ENCODE data around the gene MAMDC2.

DNA sequence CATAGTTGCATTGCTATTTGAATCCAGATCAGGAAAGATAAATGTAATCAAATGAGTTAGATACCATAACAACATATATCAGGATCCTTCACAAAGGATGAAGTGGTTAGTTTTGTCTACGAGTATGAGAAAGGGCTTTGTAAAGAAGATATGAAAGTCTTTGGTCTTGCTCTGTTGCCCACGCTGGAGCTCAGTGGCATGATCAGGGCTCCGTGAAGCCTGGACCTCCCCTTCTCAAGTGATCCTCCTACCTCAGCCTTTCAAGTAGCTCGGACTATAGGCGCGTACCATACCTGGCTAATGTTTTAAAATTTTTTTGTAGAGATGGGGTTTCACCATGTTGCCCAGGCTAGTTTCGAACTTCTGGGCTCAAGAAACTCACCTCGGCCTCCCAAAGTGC is 217.0 kb downstream of the MAMDC2 start:
- TF ChIP-seq, protein P1, sequence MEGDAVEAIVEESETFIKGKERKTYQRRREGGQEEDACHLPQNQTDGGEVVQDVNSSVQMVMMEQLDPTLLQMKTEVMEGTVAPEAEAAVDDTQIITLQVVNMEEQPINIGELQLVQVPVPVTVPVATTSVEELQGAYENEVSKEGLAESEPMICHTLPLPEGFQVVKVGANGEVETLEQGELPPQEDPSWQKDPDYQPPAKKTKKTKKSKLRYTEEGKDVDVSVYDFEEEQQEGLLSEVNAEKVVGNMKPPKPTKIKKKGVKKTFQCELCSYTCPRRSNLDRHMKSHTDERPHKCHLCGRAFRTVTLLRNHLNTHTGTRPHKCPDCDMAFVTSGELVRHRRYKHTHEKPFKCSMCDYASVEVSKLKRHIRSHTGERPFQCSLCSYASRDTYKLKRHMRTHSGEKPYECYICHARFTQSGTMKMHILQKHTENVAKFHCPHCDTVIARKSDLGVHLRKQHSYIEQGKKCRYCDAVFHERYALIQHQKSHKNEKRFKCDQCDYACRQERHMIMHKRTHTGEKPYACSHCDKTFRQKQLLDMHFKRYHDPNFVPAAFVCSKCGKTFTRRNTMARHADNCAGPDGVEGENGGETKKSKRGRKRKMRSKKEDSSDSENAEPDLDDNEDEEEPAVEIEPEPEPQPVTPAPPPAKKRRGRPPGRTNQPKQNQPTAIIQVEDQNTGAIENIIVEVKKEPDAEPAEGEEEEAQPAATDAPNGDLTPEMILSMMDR (IDR thresholded peaks at IDR 0.05 in 4 of 5, conservative IDR thresholded peaks at IDR 0.05 in 1 of 5), result no peak
- no peak for TF ChIP-seq POLR2A (IDR thresholded peaks at IDR 0.05)

Measured in gastrocnemius medialis (tissue), 4 donors.